UCSD-AML1 (cell line): ENCODE measurements around the gene AIG1.
A peak's percentile ranks its signal among the peaks of the same experiment; 100 is the strongest.
"Not testable (repeated sequence)": the region's sequence is repeated elsewhere in the genome, so short reads cannot be mapped to it uniquely, and the experiment has no call there.

ENCODE experiments used
- DNase-seq: peaks from one replicate; lab custom pipeline; 2025; ENCODE audit not compliant: unreplicated experiment; lab: John Stamatoyannopoulos, UW

The AIG1 gene

GRCh38 chr6:143313163-143313562 lies 252.5 kb downstream of the AIG1 start:
- DNase-seq: no peak

- no peak for DNase-seq
Observed at GRCh38 chr6:143321491-143322086, 260.9 kb downstream of the AIG1 start.

GRCh38 chr6:143322386-143322785 lies 261.7 kb downstream of the AIG1 start:
- DNase-seq: no peak

- no peak for DNase-seq
Observed at GRCh38 chr6:143323729-143324470, 263.2 kb downstream of the AIG1 start.

GRCh38 chr6:143325379-143326140 lies 264.9 kb downstream of the AIG1 start:
- DNase-seq: no peak

GRCh38 chr6:143328876-143329275 lies 268.2 kb downstream of the AIG1 start:
- DNase-seq: no peak

GRCh38 chr6:143329323-143329722 lies 268.6 kb downstream of the AIG1 start:
- no peak for DNase-seq

- DNase-seq: no peak
Observed at GRCh38 chr6:143331362-143331761, 270.7 kb downstream of the AIG1 start.

- no peak for DNase-seq
Observed at GRCh38 chr6:143332153-143332845, 271.6 kb downstream of the AIG1 start.

GRCh38 chr6:143333081-143333480 lies 272.4 kb downstream of the AIG1 start:
- no peak for DNase-seq

- no peak for DNase-seq
Observed at GRCh38 chr6:143333749-143334520, 273.2 kb downstream of the AIG1 start.

- no peak for DNase-seq
Observed at GRCh38 chr6:143335865-143336264, 275.2 kb downstream of the AIG1 start.

- DNase-seq: no peak
Observed at GRCh38 chr6:143336446-143337152, 275.9 kb downstream of the AIG1 start.

GRCh38 chr6:143337201-143337949 lies 276.7 kb downstream of the AIG1 start:
- DNase-seq: peak; percentile 16

GRCh38 chr6:143339223-143339622 lies 278.5 kb downstream of the AIG1 start:
- DNase-seq: no peak

- DNase-seq: not testable (repeated sequence)
Observed at GRCh38 chr6:143345477-143345876, 284.8 kb downstream of the AIG1 start.

- DNase-seq: no peak
Observed at GRCh38 chr6:143346004-143346403, 285.3 kb downstream of the AIG1 start.

- no peak for DNase-seq
Observed at GRCh38 chr6:143348531-143348930, 287.8 kb downstream of the AIG1 start.

- no peak for DNase-seq
Observed at GRCh38 chr6:143349530-143349929, 288.8 kb downstream of the AIG1 start.
